Cerebellar cortex (tissue), 1 donor: ENCODE results near the gene TAS2R60.
"Not testable (repeated sequence)": the region's sequence is repeated elsewhere in the genome, so short reads cannot be mapped to it uniquely, and the experiment has no call there.

Experiments used
- DNase-seq: peaks from one replicate; pipeline ENCODE4 v3.0.0-alpha.2; 2015; ENCODE audit warnings: low spot score

TAS2R60 gene

DNA sequence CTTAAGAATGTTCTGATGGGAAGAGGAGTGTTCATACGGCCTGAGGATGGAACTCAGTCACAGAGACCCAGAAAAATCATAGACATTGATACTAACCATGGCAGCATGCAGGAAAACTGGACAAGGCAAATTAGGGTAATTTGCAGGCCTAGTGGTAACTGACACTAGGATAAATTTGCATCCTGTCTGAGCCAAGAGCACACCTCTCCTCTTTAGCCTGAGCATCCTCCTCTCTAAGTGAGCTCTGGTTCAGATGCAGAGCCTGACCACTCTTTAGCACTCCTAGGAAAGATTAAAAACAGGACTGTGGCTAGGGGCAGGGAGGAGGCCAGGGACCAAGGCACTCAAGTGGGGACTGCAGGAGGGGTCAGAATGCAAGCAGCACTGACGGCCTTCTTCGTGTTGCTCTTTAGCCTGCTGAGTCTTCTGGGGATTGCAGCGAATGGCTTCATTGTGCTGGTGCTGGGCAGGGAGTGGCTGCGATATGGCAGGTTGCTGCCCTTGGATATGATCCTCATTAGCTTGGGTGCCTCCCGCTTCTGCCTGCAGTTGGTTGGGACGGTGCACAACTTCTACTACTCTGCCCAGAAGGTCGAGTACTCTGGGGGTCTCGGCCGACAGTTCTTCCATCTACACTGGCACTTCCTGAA is 34.4 kb downstream of the TAS2R60 start, which contains the start of gene TAS2R41:
TSS of gene TAS2R41 (plus strand) at position 373 of the 650 bp plus-strand sequence. CDS start at position 373, 0 bp downstream.
- no peak for DNase-seq

DNA sequence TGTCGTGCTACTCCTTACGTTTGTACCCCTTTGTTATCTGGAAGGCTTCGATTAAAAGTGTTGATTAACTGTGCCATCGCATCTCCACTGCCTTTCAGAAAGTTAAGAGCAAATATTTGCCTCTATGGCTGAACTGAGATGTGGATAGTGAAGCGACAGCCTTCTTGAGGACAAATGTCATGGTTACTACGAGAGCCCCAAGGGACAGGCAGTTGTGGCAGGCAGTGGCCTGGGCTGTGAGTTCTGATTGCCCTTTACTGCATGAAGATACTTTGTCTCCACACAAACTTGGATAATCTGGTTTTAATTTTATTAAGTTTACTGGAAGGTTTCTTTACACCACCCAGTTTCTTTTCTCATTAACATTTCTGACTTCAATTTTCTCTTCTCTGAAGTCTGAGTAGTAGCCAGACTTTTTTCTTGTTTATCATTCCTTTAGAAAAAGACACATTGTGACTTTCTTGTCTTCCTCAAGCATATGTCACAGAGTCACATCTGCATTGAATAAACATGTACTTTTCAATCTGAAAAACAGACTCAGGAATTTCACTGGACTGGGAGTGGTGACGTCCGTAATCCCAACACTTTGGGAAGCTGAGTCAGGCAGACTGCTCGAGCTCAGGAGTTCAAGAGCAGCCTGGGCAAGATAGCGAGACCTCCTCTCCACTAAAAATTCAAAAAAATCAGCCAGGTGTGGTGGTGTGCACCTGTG is 36.0 kb downstream of the TAS2R60 start:
- DNase-seq: no peak

- DNase-seq: no peak
Measured at GRCh38 chr7:143480501-143480900, 37.2 kb downstream of the TAS2R60 start.

- DNase-seq: no peak
Measured at GRCh38 chr7:143484119-143484518, 40.9 kb downstream of the TAS2R60 start.

DNA sequence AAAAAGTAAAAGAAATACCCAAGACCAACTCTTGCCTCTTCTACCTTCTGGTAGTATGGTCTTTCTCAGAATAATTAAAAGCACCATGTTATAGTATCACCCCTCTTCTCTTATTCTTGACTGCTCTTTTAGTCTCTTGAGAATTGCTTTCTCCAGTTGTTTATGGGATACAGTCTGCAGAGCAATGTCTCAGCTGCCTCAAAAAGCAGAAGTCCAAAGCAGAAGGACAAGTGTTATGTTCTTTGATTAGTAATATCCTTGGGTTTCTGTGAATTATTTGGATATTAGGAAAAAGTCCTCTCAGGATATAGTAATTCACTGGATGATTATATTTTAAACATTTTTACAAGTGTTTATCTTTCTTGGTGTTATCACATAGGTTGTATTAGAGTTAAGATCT is 41.8 kb downstream of the TAS2R60 start:
- no peak for DNase-seq

DNA sequence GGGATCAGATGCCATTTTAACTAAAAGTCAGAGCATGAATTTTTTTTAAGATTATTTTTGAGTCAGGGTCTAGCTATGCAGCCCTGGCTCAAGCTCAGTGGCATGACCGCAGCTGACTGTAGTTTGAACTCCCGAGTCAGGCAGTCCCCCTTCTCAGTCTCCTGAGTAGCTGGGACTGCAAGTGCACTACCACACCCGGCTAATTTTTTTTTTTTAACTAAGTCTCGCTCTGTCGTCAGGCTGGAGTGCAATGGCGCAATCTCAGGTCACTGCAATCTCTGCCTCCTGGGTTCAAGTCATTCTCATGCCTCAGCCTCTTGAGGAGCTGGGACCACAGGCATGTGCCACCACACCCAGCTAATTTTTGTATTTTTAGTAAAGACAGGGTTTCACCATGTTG is 42.2 kb downstream of the TAS2R60 start:
- DNase-seq: no peak

GRCh38 chr7:143486266-143486665 is 43.0 kb downstream of the TAS2R60 start:
- DNase-seq: not testable (repeated sequence)

DNA sequence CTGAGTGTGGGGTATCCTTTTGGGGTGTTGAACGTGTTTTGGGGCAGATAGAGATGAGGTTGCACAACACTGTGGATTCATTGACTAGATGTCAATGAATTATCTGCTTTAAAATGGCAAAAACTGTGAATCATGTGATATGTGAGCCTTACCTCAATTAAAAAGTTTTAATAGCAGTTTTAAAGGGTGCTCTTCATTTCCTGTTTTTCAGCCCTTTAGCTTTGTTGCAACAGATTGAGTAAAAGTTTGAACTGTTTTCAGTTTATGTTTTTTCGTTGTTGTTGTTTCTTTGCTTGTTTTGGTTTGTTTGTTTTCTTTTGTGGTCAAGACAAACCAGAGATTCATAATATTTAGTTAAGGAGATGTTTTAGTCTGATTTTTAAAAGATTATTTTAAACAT is 43.8 kb downstream of the TAS2R60 start:
- no peak for DNase-seq

DNA sequence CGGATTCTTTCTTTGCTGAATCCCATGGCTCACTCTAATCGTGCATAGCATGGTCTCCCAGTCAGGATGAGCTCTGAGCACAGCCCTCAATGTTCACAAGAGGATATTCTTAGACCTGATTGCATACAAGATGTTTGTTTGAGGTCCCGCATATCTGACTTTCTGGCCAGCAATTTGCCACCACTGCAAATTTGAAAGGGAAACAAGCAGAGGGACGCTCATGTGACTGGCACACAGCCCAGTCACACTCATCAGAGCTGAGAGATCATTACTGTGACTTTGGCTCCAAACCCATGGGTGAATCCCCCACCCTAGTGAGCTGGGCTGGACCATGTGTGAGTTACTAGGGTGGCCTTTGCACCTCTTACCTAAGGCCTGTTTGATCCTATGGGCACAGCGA is 44.3 kb downstream of the TAS2R60 start:
- DNase-seq: no peak

GRCh38 chr7:143490717-143491306 is 47.6 kb downstream of the TAS2R60 start:
- peak; percentile 16 for DNase-seq

- no peak for DNase-seq
Measured at GRCh38 chr7:143492043-143492471, 48.8 kb downstream of the TAS2R60 start.

DNA sequence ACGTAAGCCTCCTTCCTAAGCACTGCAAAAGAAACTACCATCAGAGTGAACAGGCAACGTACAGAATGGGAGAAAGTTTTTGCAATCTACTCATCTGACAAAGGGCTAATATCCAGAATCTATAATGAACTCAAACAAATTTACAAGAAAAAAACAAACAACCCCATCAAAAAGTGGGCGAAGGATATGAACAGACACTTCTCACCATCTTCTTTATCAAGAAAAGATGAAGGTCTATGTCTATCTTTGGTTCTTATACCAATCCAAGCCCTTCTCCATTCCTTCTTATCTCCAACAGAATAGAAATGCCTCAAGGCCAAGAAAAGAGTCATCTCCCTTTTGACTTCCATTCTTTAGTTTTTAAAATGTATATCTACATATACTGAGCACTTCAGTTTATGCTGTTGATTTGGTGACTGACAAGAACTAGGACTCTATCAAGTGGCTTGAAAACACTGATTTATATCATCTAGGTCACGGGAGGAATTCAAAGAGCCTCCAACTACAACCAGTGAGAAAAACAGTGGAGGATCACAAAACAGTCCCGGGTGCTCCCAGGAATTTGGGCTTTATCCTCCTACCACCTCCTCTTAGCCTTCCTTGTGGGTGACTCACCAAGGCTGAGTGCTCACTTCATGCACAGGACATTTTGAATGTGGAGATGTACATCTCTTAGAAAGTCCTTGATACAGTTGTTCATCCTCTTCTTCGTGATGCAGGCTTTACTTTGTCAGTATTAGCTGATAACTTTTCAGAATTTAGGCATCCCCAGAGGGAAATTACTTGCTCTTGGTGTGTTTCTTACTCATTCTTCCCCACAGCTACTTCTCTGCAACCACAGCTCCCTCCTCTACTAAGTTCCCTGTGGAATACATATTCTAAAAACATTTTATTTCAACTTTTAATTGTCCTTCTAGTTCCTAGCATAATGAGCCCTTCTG is 49.8 kb downstream of the TAS2R60 start:
- DNase-seq: no peak

- no peak for DNase-seq
Measured at GRCh38 chr7:143493751-143494150, 50.5 kb downstream of the TAS2R60 start.
